ENCODE data around the gene DYNC2I2. TPM values are rescaled to one million over a fixed set of nuclear protein-coding genes. Genes with fewer than 3 reads are reported as not detected.

The DYNC2I2 gene
- total and polyA plus RNA-seq, 2 experiments from 2014 or later, result 48.7 to 78.3 TPM

DNA sequence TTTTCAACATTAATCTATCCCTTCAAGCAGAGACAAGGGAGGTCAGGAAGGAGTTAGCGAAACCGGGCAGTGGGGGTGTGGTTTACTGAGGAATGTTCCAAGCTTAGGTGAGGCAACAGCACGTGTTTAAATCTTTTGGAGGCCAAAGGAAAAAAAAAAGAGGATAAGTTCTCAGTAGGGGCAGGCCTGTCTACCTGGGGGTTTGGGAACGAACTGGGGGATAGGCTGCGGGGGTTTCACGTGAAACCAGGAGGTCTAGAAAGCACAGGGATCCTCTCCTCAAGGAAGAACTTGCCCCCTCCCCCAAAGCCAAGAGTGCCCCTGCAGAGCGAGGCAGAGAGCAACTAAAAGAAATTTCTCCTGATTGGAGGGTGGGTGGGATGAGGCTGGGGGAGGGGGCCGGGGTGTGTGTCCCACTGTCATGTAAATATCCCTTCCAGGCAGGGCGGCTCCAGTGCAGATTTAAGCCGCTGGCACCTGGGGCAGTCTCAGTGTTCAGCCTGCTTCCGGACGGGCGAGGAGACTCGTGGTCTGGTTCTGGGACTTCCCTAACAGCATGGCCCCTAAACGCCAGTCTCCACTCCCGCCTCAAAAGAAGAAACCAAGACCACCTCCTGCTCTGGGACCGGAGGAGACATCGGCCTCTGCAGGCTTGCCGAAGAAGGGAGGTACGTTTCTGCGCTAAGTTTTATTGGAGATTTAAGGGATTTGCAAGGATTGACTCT, 26.9 kb upstream of the DYNC2I2 start (continued):
- TF ChIP-seq, protein P1, sequence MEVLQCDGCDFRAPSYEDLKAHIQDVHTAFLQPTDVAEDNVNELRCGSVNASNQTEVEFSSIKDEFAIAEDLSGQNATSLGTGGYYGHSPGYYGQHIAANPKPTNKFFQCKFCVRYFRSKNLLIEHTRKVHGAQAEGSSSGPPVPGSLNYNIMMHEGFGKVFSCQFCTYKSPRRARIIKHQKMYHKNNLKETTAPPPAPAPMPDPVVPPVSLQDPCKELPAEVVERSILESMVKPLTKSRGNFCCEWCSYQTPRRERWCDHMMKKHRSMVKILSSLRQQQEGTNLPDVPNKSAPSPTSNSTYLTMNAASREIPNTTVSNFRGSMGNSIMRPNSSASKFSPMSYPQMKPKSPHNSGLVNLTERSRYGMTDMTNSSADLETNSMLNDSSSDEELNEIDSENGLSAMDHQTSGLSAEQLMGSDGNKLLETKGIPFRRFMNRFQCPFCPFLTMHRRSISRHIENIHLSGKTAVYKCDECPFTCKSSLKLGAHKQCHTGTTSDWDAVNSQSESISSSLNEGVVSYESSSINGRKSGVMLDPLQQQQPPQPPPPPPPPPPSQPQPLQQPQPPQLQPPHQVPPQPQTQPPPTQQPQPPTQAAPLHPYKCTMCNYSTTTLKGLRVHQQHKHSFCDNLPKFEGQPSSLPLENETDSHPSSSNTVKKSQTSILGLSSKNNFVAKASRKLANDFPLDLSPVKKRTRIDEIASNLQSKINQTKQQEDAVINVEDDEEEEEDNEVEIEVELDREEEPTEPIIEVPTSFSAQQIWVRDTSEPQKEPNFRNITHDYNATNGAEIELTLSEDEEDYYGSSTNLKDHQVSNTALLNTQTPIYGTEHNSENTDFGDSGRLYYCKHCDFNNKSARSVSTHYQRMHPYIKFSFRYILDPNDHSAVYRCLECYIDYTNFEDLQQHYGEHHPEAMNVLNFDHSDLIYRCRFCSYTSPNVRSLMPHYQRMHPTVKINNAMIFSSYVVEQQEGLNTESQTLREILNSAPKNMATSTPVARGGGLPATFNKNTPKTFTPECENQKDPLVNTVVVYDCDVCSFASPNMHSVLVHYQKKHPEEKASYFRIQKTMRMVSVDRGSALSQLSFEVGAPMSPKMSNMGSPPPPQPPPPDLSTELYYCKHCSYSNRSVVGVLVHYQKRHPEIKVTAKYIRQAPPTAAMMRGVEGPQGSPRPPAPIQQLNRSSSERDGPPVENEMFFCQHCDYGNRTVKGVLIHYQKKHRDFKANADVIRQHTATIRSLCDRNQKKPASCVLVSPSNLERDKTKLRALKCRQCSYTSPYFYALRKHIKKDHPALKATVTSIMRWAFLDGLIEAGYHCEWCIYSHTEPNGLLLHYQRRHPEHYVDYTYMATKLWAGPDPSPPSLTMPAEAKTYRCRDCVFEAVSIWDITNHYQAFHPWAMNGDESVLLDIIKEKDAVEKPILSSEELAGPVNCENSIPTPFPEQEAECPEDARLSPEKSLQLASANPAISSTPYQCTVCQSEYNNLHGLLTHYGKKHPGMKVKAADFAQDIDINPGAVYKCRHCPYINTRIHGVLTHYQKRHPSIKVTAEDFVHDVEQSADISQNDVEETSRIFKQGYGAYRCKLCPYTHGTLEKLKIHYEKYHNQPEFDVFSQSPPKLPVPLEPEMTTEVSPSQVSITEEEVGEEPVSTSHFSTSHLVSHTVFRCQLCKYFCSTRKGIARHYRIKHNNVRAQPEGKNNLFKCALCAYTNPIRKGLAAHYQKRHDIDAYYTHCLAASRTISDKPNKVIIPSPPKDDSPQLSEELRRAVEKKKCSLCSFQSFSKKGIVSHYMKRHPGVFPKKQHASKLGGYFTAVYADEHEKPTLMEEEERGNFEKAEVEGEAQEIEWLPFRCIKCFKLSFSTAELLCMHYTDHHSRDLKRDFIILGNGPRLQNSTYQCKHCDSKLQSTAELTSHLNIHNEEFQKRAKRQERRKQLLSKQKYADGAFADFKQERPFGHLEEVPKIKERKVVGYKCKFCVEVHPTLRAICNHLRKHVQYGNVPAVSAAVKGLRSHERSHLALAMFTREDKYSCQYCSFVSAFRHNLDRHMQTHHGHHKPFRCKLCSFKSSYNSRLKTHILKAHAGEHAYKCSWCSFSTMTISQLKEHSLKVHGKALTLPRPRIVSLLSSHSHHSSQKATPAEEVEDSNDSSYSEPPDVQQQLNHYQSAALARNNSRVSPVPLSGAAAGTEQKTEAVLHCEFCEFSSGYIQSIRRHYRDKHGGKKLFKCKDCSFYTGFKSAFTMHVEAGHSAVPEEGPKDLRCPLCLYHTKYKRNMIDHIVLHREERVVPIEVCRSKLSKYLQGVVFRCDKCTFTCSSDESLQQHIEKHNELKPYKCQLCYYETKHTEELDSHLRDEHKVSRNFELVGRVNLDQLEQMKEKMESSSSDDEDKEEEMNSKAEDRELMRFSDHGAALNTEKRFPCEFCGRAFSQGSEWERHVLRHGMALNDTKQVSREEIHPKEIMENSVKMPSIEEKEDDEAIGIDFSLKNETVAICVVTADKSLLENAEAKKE (CRISPR knock-in tag; IDR thresholded peaks at IDR 0.05), result no peak
- TF ChIP-seq EZH2 (IDR thresholded peaks at IDR 0.05; ENCODE audit: low read depth, unreplicated experiment), result no peak

DNA sequence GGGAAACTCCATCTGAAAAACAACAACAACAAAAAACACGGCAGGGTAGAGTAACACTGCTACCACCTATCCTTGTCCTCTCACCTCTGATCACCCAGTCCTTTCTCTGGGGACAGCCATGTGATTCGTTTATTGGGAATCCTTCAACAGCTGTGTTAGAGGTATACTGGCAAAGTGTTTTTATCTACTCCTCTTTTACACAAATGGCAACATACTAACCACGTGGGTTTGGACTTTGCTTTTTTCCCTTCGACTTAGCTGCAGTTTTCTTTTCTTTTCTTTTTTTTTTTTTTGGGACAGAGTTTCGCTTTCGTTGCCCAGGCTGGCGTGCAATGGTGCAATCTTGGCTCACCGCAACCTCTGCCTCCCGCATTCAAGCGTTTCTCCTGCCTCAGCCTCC, 21.1 kb upstream of the DYNC2I2 start:
- Histone ChIP-seq H4K20me1 (replicated peaks; ENCODE audit: insufficient read depth) (no peaks in the 10 kb centered on the region), H3K36me3 (ENCODE audit: insufficient read depth) (no peaks in the 10 kb centered on the region), H3K27me3 (ENCODE audit: insufficient read depth) (no peaks in the 10 kb centered on the region), H3K27ac (ENCODE audit: low read depth) (no peak overlapping the region), H3K4me1 (ENCODE audit: insufficient read depth) (no peaks in the 10 kb centered on the region), H3K4me3 (no peak overlapping the region), H2AFZ (no peak overlapping the region), H3K79me2 (replicated peaks; ENCODE audit: insufficient read depth) (no peaks in the 10 kb centered on the region; the same call in 1 of the 2 replicates), H3K4me2 (no peak overlapping the region), H3K9me2 (ENCODE audit: insufficient read depth) (no peaks in the 10 kb centered on the region), H3F3A (replicated peaks; ENCODE audit: low read depth) (no peaks in the 10 kb centered on the region)
- Mint-ChIP-seq H3K27ac (no peak overlapping the region), H3K4me3 (no peak overlapping the region), H3K27me3 (ENCODE audit: insufficient read depth, low read depth, poor library complexity) (peaks cover 2% of the 10 kb centered on the region), H3K36me3 (ENCODE audit: low read depth) (peaks cover 5% of the 10 kb centered on the region), H3K9me3 (peaks cover 7% of the 10 kb centered on the region), H3K4me1 (no peaks in the 10 kb centered on the region)
- DNase-seq (ENCODE audit: low spot score), result no peak
- no peak for ATAC-seq
- TF ChIP-seq, protein P2, sequence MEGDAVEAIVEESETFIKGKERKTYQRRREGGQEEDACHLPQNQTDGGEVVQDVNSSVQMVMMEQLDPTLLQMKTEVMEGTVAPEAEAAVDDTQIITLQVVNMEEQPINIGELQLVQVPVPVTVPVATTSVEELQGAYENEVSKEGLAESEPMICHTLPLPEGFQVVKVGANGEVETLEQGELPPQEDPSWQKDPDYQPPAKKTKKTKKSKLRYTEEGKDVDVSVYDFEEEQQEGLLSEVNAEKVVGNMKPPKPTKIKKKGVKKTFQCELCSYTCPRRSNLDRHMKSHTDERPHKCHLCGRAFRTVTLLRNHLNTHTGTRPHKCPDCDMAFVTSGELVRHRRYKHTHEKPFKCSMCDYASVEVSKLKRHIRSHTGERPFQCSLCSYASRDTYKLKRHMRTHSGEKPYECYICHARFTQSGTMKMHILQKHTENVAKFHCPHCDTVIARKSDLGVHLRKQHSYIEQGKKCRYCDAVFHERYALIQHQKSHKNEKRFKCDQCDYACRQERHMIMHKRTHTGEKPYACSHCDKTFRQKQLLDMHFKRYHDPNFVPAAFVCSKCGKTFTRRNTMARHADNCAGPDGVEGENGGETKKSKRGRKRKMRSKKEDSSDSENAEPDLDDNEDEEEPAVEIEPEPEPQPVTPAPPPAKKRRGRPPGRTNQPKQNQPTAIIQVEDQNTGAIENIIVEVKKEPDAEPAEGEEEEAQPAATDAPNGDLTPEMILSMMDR (conservative IDR thresholded peaks at IDR 0.05; ENCODE audit: low read depth in 2 of 2), result no peak
- TF ChIP-seq, protein P3, sequence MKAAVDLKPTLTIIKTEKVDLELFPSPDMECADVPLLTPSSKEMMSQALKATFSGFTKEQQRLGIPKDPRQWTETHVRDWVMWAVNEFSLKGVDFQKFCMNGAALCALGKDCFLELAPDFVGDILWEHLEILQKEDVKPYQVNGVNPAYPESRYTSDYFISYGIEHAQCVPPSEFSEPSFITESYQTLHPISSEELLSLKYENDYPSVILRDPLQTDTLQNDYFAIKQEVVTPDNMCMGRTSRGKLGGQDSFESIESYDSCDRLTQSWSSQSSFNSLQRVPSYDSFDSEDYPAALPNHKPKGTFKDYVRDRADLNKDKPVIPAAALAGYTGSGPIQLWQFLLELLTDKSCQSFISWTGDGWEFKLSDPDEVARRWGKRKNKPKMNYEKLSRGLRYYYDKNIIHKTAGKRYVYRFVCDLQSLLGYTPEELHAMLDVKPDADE (IDR thresholded peaks at IDR 0.05), result no peak
- no peak for TF ChIP-seq CREB1 (CRISPR knock-in tag; IDR thresholded peaks at IDR 0.05; ENCODE audit: low read depth)
- TF ChIP-seq NANOG (IDR thresholded peaks at IDR 0.05; ENCODE audit: borderline replicate concordance), result no peak
- TF ChIP-seq ZNF331 (CRISPR knock-in tag; IDR thresholded peaks at IDR 0.05; ENCODE audit: low read depth), result no peak
- no peak for TF ChIP-seq STAT1 (IDR thresholded peaks at IDR 0.05; ENCODE audit: unreplicated experiment)
- no peak for TF ChIP-seq POLR2AphosphoS5 (IDR thresholded peaks at IDR 0.05; ENCODE audit: low read depth)
- no peak for TF ChIP-seq ZNF114 (CRISPR knock-in tag; IDR thresholded peaks at IDR 0.05)
